Skeletal muscle tissue (tissue), 4 donors: ENCODE results near the gene CUL1. TPM values are rescaled to one million over a fixed set of nuclear protein-coding genes. Genes with fewer than 3 reads are reported as not detected.

ENCODE experiments used
- H3K27ac ChIP-seq: one replicate; pipeline ENCODE4 v1.7.0; 2013; ENCODE audit warnings: mild to moderate bottlenecking, low read depth, low read length, inconsistent platforms
- H3K27me3 ChIP-seq, 3 donors: one replicate each; pipeline ENCODE4 v1.7.0; 2013; ENCODE audit warnings: low read length in 3 of 3; ENCODE audit not compliant: control insufficient read depth in 3 of 3, insufficient read depth in 3 of 3
- H3K36me3 ChIP-seq, 3 donors: one replicate each; pipeline ENCODE4 v1.7.0; 2013; ENCODE audit warnings: low read length in 3 of 3; ENCODE audit not compliant: control insufficient read depth in 3 of 3, insufficient read depth in 3 of 3
- H3K4me1 ChIP-seq, 3 donors: one replicate each; pipeline ENCODE4 v1.7.0; 2013; ENCODE audit warnings: low read length in 3 of 3, mild to moderate bottlenecking in 3 of 3; ENCODE audit not compliant: control insufficient read depth in 3 of 3, insufficient read depth in 3 of 3
- H3K4me3 ChIP-seq, 3 donors: one replicate each; pipeline ENCODE4 v1.7.0; 2013; ENCODE audit warnings: low read length in 3 of 3
- H3K9ac ChIP-seq, 3 donors: one replicate each; pipeline ENCODE4 v1.7.0; 2013; ENCODE audit warnings: low read length in 3 of 3, mild to moderate bottlenecking in 3 of 3, moderate library complexity in 2 of 3, low read depth in 1 of 3
- H3K9me3 ChIP-seq, 3 donors: one replicate each; pipeline ENCODE4 v1.7.0; 2013; ENCODE audit warnings: low read length in 3 of 3; ENCODE audit not compliant: control insufficient read depth in 3 of 3
- total RNA-seq: library from RNA; depleted of rRNA; stranded (reverse); fragments of >200 nt; gene quantifications from one replicate; pipeline ENCODE4 v1.2.3, GENCODE V29; 2014
- donor health status: Osteomylitis.

The CUL1 gene
- total RNA-seq, 1 donor from 2014 or later: 33.9 TPM

DNA sequence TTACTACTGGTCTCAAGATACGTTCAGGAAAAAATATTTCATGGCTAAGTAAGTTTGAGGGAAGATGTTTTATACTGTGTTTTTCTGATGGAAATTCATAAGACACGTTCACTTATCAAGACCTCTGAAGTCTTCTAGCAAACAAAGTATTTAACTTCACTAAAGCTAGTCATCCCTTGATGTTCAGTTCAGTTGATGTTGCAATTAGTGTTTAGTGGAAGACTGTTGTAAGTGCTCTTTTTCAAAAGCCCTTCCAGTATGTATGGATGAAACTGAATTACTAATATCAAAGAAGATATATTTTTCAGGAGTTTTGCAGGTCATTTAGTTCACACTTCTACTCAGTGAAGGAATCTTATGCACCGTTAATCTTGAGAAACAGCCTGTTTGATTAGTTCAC is 25.1 kb downstream of the CUL1 start:
- no peaks in the 10 kb centered on the region for H3K9me3 ChIP-seq
- H3K27me3 ChIP-seq: no peaks in the 10 kb centered on the region
- peaks cover 32 to 55% (median 45%) of the 10 kb centered on the region in 3 donors for H3K4me1 ChIP-seq

DNA sequence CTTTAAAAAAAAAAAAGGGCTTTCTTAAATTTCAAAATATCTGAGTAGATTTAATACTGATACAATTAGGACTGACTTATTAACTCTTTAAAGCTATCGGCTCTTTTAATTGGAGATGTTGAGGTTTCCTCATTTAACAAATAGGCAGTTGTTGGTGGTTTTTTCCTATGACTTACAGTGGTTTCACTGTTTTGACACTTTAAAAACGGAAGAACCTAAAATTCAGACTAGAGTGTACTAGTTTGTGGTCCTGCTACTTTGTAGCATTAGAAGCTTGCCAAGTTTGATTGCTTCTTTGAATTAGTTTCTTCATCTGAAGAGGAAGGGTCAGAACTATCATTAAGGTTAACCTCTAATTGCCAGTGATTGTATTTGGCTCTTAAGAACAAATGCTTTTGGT is 27.7 kb downstream of the CUL1 start:
- no peaks in the 10 kb centered on the region for H3K27me3 ChIP-seq
- H3K27ac ChIP-seq: no peak overlapping the region
- H3K4me3 ChIP-seq: no peak overlapping the region
- no peaks in the 10 kb centered on the region for H3K9me3 ChIP-seq
- H3K36me3 ChIP-seq: peaks cover 0 to 3% (median 2%) of the 10 kb centered on the region in 3 donors
- peaks cover 24 to 44% (median 34%) of the 10 kb centered on the region in 3 donors for H3K4me1 ChIP-seq
- H3K9ac ChIP-seq: no peak overlapping the region

More for the DNA sequence above, 25.1 kb downstream of the CUL1 start:
- no peaks in the 10 kb centered on the region for H3K36me3 ChIP-seq
- no peak overlapping the region for H3K4me3 ChIP-seq
- no peak overlapping the region for H3K27ac ChIP-seq
- no peak overlapping the region for H3K9ac ChIP-seq

- Histone ChIP-seq H3K27ac (no peak overlapping the region), H3K4me3 (no peak overlapping the region), H3K9me3 (no peaks in the 10 kb centered on the region), H3K36me3 (peaks cover 6 to 9% (median 6%) of the 10 kb centered on the region in 3 donors), H3K27me3 (no peaks in the 10 kb centered on the region), H3K9ac (no peak overlapping the region), H3K4me1 (peaks cover 16 to 33% (median 28%) of the 10 kb centered on the region in 3 donors)
Measured at GRCh38 chr7:148727501-148728278, 29.0 kb downstream of the CUL1 start.

DNA sequence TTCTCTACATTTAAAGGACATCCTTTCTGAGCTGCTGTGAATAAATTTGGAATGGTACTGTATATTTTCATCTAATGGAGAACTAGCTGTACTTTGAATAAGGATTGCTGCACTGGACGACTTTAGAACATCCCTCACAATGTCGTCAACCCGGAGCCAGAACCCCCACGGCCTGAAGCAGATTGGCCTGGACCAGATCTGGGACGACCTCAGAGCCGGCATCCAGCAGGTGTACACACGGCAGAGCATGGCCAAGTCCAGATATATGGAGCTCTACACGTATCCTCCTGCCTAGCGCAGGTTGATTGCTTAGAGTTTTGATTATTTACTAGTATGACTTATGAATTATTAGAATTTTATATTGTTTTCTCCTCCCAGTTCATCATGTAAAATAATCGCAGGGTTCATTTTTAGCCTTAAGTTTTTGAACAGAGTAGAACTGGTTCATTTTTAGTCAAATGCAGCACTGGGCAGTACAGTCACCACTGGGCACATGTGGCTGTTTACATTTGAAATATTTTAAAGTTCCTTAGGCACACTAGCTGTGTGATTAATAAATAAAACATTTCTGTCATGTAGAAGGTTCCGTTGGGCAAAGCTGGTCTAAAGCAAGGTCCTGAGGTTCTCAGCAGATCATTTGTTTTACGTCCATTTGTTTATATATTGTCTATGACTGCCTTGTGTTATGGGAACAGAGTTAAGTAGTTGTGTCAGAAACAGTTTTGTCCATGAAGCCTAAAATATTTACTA is 31.5 kb downstream of the CUL1 start:
- Histone ChIP-seq H3K9ac (no peak overlapping the region), H3K4me1 (peaks cover 27 to 43% (median 41%) of the 10 kb centered on the region in 3 donors), H3K27me3 (no peaks in the 10 kb centered on the region), H3K27ac (no peak overlapping the region), H3K36me3 (peaks cover 6 to 9% (median 6%) of the 10 kb centered on the region in 3 donors), H3K4me3 (no peak overlapping the region), H3K9me3 (no peaks in the 10 kb centered on the region)

- Histone ChIP-seq H3K9ac (no peak overlapping the region), H3K36me3 (peaks cover 6 to 9% (median 6%) of the 10 kb centered on the region in 3 donors), H3K4me1 (peaks cover 28 to 36% (median 34%) of the 10 kb centered on the region in 3 donors), H3K27me3 (no peaks in the 10 kb centered on the region), H3K4me3 (no peak overlapping the region), H3K27ac (peak overlapping the region; percentile 73), H3K9me3 (no peaks in the 10 kb centered on the region)
Measured at GRCh38 chr7:148732862-148733261, 34.2 kb downstream of the CUL1 start.

GRCh38 chr7:148733496-148733895 is 34.8 kb downstream of the CUL1 start:
- Histone ChIP-seq H3K27me3 (no peaks in the 10 kb centered on the region), H3K4me3 (peak overlapping the region in 1 of 3 donors; percentile 5), H3K27ac (peak overlapping the region; percentile 73), H3K36me3 (peaks cover 9 to 15% (median 11%) of the 10 kb centered on the region in 3 donors), H3K9me3 (no peaks in the 10 kb centered on the region), H3K9ac (peak overlapping the region in 2 of 3 donors; percentile 22 to 62), H3K4me1 (peaks cover 31 to 34% (median 34%) of the 10 kb centered on the region in 3 donors)

DNA sequence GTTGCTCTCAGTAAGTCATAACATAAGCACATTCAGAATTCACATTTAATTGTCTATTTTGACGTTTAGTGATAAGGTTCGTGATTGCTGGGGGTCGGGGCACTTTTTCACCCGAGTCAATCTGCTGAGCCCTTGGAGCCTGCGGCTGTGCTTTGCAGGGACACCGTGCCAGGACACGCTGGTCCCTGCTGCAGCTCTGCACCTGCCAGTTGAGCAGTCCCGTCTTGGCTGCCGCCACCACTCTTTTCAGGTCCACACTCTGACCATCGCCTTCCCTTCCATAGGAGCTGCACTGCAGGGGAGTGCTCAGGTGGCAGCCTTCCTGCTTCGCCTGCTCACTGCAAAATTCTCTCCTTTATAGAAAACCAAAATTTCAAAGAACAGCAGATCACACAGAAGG is 36.4 kb downstream of the CUL1 start:
- Histone ChIP-seq H3K4me3 (no peak overlapping the region), H3K36me3 (peaks cover 10 to 17% (median 13%) of the 10 kb centered on the region in 3 donors), H3K9ac (no peak overlapping the region), H3K4me1 (peaks cover 23 to 37% (median 37%) of the 10 kb centered on the region in 3 donors), H3K27ac (no peak overlapping the region), H3K27me3 (no peaks in the 10 kb centered on the region), H3K9me3 (no peaks in the 10 kb centered on the region)

GRCh38 chr7:148735967-148736366 is 37.3 kb downstream of the CUL1 start:
- Histone ChIP-seq H3K4me1 (peaks cover 23 to 37% (median 37%) of the 10 kb centered on the region in 3 donors), H3K36me3 (peaks cover 11 to 21% (median 16%) of the 10 kb centered on the region in 3 donors), H3K27me3 (no peaks in the 10 kb centered on the region), H3K9ac (no peak overlapping the region), H3K27ac (no peak overlapping the region), H3K4me3 (no peak overlapping the region), H3K9me3 (no peaks in the 10 kb centered on the region)

GRCh38 chr7:148738737-148739535 is 40.2 kb downstream of the CUL1 start:
- Histone ChIP-seq H3K4me1 (peaks cover 10 to 27% (median 27%) of the 10 kb centered on the region in 3 donors), H3K4me3 (peak overlapping the region in 2 of 3 donors; percentile 24 to 37), H3K27ac (peak overlapping the region; percentile 68)

More at GRCh38 chr7:148738737-148739535, 40.2 kb downstream of the CUL1 start:
- Histone ChIP-seq H3K36me3 (peaks cover 6 to 18% (median 11%) of the 10 kb centered on the region in 3 donors), H3K9ac (peak overlapping the region in 2 of 3 donors; percentile 2 to 63), H3K27me3 (no peaks in the 10 kb centered on the region), H3K9me3 (no peaks in the 10 kb centered on the region)
